HepG2 (cell line): ENCODE data around the gene DNALI1. TPM values are rescaled to one million over a fixed set of nuclear protein-coding genes. Genes with fewer than 3 reads are reported as not detected.
A peak's percentile ranks its signal among the peaks of the same experiment; 100 is the strongest.

Experiments used
- DMAP1 ChIP-seq: IDR thresholded peaks from 2 replicates; pipeline ENCODE4 v1.6.1; 2016
- EHMT2 ChIP-seq: fragments of 200-600 bp; sonication (generic); IDR thresholded peaks from 2 replicates; pipeline ENCODE4 v1.7.0; 2017; ENCODE audit warnings: antibody characterized with exemption, low read depth, low read length, borderline replicate concordance
- GABPB1 ChIP-seq: IDR thresholded peaks from 2 replicates; pipeline ENCODE4 v1.6.1; 2016; ENCODE audit warnings: mild to moderate bottlenecking, missing genetic modification reagents, moderate library complexity, missing compliant biosample characterization
- IKZF4 ChIP-seq: sonication (generic); formaldehyde crosslinking; IDR thresholded peaks from 2 replicates; pipeline ENCODE4 v1.5.1; 2020; ENCODE audit warnings: borderline replicate concordance, mild to moderate bottlenecking, low read depth, missing genetic modification reagents; ENCODE audit errors: not compliant biosample characterization
- JARID2 ChIP-seq: sonication (generic); formaldehyde crosslinking; IDR thresholded peaks from 2 replicates; pipeline ENCODE4 v1.8.1; 2023; ENCODE audit warnings: missing genetic modification reagents, inconsistent platforms; ENCODE audit not compliant: insufficient replicate concordance
- MYNN ChIP-seq: sonication (generic); formaldehyde crosslinking; IDR thresholded peaks from 2 replicates; pipeline ENCODE4 v1.4.0; 2020; ENCODE audit warnings: mild to moderate bottlenecking, low read depth, missing genetic modification reagents
- NRL ChIP-seq: sonication (generic); formaldehyde crosslinking; IDR thresholded peaks from 2 replicates; pipeline ENCODE4 v1.5.0; 2020; ENCODE audit warnings: missing genetic modification reagents, mild to moderate bottlenecking, moderate library complexity, borderline replicate concordance
- SRSF4 ChIP-seq: fragments of 200-400 bp; formaldehyde crosslinking; IDR thresholded peaks from one replicate; pipeline ENCODE4 v1.6.1; 2018; ENCODE audit warnings: mild to moderate bottlenecking, low read depth, low read length, moderate library complexity; ENCODE audit not compliant: poor library complexity, severe bottlenecking
- SSRP1 ChIP-seq: IDR thresholded peaks from 2 replicates; pipeline ENCODE4 v1.6.1; 2016; ENCODE audit warnings: control low read depth
- ZBTB38 ChIP-seq: sonication (generic); formaldehyde crosslinking; IDR thresholded peaks from 2 replicates; pipeline ENCODE4 v1.5.1; 2020; ENCODE audit warnings: mild to moderate bottlenecking, missing genetic modification reagents
- ZBTB8A ChIP-seq: sonication (generic); formaldehyde crosslinking; IDR thresholded peaks from 2 replicates; pipeline ENCODE4 v1.4.0; 2020; ENCODE audit warnings: mild to moderate bottlenecking, low read depth, missing genetic modification reagents, borderline replicate concordance
- ZNF33A ChIP-seq: sonication (generic); formaldehyde crosslinking; IDR thresholded peaks from 2 replicates; pipeline ENCODE4 v1.5.1; 2020; ENCODE audit warnings: missing genetic modification reagents, mild to moderate bottlenecking, moderate library complexity, borderline replicate concordance
- ZNF383 ChIP-seq: sonication (generic); formaldehyde crosslinking; IDR thresholded peaks from 2 replicates; pipeline ENCODE4 v1.4.0; 2020; ENCODE audit warnings: missing genetic modification reagents, mild to moderate bottlenecking, borderline replicate concordance
- ZNF629 ChIP-seq: sonication (generic); formaldehyde crosslinking; conservative IDR thresholded peaks from 2 replicates; pipeline ENCODE4 v1.5.0; 2020; ENCODE audit warnings: missing genetic modification reagents
- ZNF660 ChIP-seq: sonication (generic); formaldehyde crosslinking; IDR thresholded peaks from 2 replicates; pipeline ENCODE4 v1.5.1; 2020; ENCODE audit warnings: mild to moderate bottlenecking, low read depth, missing genetic modification reagents, borderline replicate concordance
- ZNF749 ChIP-seq: sonication (generic); formaldehyde crosslinking; IDR thresholded peaks from 2 replicates; pipeline ENCODE4 v1.8.0; 2022; ENCODE audit warnings: mild to moderate bottlenecking, missing genetic modification reagents, moderate library complexity, borderline replicate concordance
- ZNF782 ChIP-seq: sonication (generic); formaldehyde crosslinking; IDR thresholded peaks from 2 replicates; pipeline ENCODE4 v1.4.0; 2020; ENCODE audit warnings: missing genetic modification reagents, mild to moderate bottlenecking, borderline replicate concordance
- polyA plus RNA-seq, 8 experiments: library from polyadenylated mRNA; depleted of rRNA in 3 of 8; stranded (reverse) in 7 of 8; unstranded in 1 of 8; fragments of >200 nt; fragmentation: Illumina TruSeq in 4 of 8; extraction: Trizol in 4 of 8; gene quantifications; 2 replicates each; pipeline versions ENCODE4 v1.2.1 to v1.2.3, GENCODE V29; 2011 to 2016; ENCODE audit warnings: low read depth in 4 of 8, missing spikeins in 1 of 8, mixed read lengths in 1 of 8; ENCODE audit not compliant: insufficient read depth in 1 of 8
- total RNA-seq, 5 experiments: library from RNA; depleted of rRNA; stranded (reverse); fragments of >200 nt; fragmentation: Illumina TruSeq; extraction: Trizol; gene quantifications; 2 replicates each; pipeline ENCODE4 v1.2.3, GENCODE V29; 2016; ENCODE audit warnings: low read depth in 1 of 5
- TF ChIP-seq, protein P1 (sequence below): sonication (generic); formaldehyde crosslinking; IDR thresholded peaks from 2 replicates; pipeline ENCODE4 v1.4.0; 2020; ENCODE audit warnings: missing genetic modification reagents, mild to moderate bottlenecking, borderline replicate concordance
- TF ChIP-seq, protein P2 (sequence below): sonication (generic); formaldehyde crosslinking; IDR thresholded peaks from 2 replicates; pipeline ENCODE4 v1.5.1; 2020; ENCODE audit warnings: missing genetic modification reagents, mild to moderate bottlenecking, borderline replicate concordance
- TF ChIP-seq, protein P3 (sequence below): sonication (generic); formaldehyde crosslinking; IDR thresholded peaks from 2 replicates; pipeline ENCODE4 v1.4.0; 2020; ENCODE audit warnings: missing genetic modification reagents
- TF ChIP-seq, protein P4 (sequence below), 2 experiments: fragments of 450-650 bp in 1 of 2; sonication (generic) in 1 of 2; formaldehyde crosslinking; IDR thresholded peaks; 2 replicates each; pipeline versions ENCODE4 v1.5.0 to v1.8.0; 2020 to 2022; ENCODE audit warnings: mild to moderate bottlenecking in 1 of 2, missing genetic modification reagents in 1 of 2

Gene DNALI1
- total and polyA plus RNA-seq, 2 of the 13 experiments (the other 11 are each of a cell fraction or from before 2014, with no cell fraction given) = 0.42 to 0.70 TPM

DNA sequence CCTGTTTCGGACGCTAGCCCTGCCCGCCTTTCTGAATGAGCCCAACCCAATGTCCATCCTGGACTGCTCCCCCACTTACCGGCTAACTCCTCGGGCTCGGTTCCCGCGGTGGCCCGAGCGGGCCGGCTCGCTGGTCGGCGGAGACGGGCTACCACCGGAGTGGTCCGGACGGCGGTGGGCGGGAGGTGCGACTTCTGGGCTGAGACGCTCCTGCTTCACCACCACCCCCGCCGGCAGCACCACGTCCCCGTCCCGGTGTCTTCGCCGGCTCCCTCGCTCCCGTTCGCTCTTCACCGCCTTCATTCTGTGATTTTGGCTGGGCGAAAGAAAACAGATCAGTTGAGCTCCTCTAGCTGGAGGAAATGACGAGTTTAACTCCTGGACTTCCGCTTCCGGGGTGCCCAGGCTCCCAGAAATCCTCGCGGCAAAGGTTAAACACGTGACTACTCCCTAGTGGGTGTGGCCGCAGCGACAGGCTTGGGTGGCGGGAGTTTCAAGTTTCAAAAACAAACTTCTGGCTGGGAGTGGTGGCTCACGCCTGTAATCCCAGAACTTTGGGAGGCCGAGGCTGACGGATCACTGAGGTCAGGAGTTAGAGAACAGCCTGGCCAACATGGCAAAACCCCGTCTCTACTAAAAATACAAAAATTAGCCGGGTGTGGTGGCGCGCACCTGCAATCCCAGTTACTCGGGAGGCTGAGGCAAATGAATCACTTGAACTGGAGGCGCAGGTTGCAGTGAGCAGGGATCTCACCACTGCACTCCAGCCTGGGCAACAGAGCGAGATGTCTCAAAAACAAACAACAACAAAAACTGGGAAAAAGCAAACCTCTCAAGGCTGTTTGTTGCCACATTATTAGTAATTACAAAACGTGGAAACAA lies 2.6 kb upstream of the DNALI1 start, which contains the start of gene SNIP1 (continued):
- TF ChIP-seq EHMT2 (no peak), ZNF782 (CRISPR knock-in tag) (no peak), ZBTB8A (CRISPR knock-in tag) (0 out of 2 replicates have a peak, but pooled peaks have one; percentile 13), ZNF749 (CRISPR knock-in tag) (no peak), DMAP1 (CRISPR knock-in tag) (peak; percentile 77; the same call in 1 of the 2 replicates), JARID2 (CRISPR knock-in tag) (no peak), MYNN (no peak), ZNF629 (CRISPR knock-in tag) (no peak), SRSF4 (no peak), ZNF33A (CRISPR knock-in tag) (no peak), NRL (no peak; the same call in 1 of the 2 replicates), SSRP1 (CRISPR knock-in tag) (no peak), IKZF4 (CRISPR knock-in tag) (no peak), ZBTB38 (CRISPR knock-in tag) (peak; percentile 39; the same call in 1 of the 2 replicates), GABPB1 (CRISPR knock-in tag) (peak; percentile 99), ZNF383 (no peak), ZNF660 (CRISPR knock-in tag) (no peak)
- TF ChIP-seq, protein P1, sequence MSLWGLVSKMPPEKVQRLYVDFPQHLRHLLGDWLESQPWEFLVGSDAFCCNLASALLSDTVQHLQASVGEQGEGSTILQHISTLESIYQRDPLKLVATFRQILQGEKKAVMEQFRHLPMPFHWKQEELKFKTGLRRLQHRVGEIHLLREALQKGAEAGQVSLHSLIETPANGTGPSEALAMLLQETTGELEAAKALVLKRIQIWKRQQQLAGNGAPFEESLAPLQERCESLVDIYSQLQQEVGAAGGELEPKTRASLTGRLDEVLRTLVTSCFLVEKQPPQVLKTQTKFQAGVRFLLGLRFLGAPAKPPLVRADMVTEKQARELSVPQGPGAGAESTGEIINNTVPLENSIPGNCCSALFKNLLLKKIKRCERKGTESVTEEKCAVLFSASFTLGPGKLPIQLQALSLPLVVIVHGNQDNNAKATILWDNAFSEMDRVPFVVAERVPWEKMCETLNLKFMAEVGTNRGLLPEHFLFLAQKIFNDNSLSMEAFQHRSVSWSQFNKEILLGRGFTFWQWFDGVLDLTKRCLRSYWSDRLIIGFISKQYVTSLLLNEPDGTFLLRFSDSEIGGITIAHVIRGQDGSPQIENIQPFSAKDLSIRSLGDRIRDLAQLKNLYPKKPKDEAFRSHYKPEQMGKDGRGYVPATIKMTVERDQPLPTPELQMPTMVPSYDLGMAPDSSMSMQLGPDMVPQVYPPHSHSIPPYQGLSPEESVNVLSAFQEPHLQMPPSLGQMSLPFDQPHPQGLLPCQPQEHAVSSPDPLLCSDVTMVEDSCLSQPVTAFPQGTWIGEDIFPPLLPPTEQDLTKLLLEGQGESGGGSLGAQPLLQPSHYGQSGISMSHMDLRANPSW = no peak
- TF ChIP-seq, protein P2, sequence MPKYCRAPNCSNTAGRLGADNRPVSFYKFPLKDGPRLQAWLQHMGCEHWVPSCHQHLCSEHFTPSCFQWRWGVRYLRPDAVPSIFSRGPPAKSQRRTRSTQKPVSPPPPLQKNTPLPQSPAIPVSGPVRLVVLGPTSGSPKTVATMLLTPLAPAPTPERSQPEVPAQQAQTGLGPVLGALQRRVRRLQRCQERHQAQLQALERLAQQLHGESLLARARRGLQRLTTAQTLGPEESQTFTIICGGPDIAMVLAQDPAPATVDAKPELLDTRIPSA = no peak
- TF ChIP-seq, protein P3, sequence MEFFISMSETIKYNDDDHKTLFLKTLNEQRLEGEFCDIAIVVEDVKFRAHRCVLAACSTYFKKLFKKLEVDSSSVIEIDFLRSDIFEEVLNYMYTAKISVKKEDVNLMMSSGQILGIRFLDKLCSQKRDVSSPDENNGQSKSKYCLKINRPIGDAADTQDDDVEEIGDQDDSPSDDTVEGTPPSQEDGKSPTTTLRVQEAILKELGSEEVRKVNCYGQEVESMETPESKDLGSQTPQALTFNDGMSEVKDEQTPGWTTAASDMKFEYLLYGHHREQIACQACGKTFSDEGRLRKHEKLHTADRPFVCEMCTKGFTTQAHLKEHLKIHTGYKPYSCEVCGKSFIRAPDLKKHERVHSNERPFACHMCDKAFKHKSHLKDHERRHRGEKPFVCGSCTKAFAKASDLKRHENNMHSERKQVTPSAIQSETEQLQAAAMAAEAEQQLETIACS (CRISPR knock-in tag) = no peak
- TF ChIP-seq, protein P4, sequence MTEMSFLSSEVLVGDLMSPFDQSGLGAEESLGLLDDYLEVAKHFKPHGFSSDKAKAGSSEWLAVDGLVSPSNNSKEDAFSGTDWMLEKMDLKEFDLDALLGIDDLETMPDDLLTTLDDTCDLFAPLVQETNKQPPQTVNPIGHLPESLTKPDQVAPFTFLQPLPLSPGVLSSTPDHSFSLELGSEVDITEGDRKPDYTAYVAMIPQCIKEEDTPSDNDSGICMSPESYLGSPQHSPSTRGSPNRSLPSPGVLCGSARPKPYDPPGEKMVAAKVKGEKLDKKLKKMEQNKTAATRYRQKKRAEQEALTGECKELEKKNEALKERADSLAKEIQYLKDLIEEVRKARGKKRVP (CRISPR knock-in tag; IDR thresholded peaks at IDR 0.05) = 0 out of 4 replicates have a peak, but pooled peaks of 1 of the 2 experiments have one; percentile 14
